Right ventricle myocardium inferior (tissue), 1 donor: ENCODE measurements around the gene GPR62. TPM values are rescaled to one million over a fixed set of nuclear protein-coding genes. Genes with fewer than 3 reads are reported as not detected.
A peak's percentile ranks its signal among the peaks of the same experiment; 100 is the strongest.

Experiments
- ATAC-seq: fragments of 200-7000 bp; cut with Tn5 transposase; one replicate; pipeline ENCODE4 v1.9.1; 2020; ENCODE audit warnings: mild to moderate bottlenecking, moderate library complexity
- DNase-seq: peaks from one replicate; pipeline ENCODE4 v3.0.0; 2021; ENCODE audit errors: missing footprints
- intact Hi-C: fragments of 100-400 bp; cut with DNase I; formaldehyde crosslinking; loops from one replicate; pipeline ENCODE4 v1.11.0; 2022
- total RNA-seq: library from RNA; stranded (reverse); fragmentation: NEBNext Ultra II Directional; extraction: Animal tissue kit (Norgen Biotek cat#: 25700); gene quantifications from one replicate; pipeline ENCODE4 v1.2.1, GENCODE V29; 2021
- donor health status: DM: no; HTN: yes; CAD: no; lungs with severe emphysema.

GPR62 gene
- total RNA-seq, 1 donor from 2014 or later: 0.22 TPM

DNA sequence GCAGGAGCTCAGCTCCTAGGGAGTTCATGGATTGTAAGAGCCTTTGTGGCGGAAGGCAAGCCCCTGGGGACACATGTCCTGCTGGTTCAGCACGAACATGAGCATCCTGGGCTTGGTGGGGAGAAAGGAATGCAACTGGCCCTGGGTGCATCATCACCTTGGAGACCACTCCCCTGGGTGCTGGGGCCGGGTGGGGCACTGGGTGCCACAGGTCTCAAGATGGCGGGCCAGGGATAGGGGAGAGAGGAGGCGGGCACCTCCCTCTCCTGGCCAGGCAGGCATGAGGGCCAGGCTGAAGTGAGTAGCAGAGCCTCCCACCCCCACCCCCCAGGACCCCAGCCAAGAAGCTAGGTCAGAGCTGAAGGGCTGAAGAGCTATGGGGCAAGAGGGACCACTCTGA is 11.3 kb downstream of the GPR62 start:
- ATAC-seq (no peak), DNase-seq (peak; percentile 55)
- intact Hi-C loops: no loop called here

DNA sequence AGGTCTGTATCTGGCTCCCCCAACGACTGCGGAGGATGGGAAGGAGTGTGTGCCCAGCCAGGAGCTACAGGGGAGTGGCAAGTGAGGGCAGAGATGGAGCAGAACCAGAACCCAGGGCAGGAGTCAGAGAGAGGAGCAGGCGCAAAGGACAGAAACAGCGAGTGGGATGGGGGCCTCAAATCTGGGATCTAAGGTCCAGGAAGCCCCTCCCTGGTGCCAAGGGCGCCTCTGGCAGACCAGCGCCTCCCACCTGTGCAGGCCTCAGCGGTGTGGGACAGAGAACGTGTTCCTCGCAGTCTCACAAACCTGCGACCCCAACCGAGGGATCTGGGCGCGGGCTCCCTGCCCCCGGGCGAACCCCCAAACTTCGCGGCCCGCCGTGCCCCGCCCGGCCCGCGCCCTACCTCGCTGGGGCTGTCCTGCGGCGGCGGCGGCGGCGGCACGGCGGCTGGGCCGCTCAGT is 11.8 kb downstream of the GPR62 start:
- peak; percentile 1 for ATAC-seq
- no peak for DNase-seq
- intact Hi-C loops: no loop called here

- peak; percentile 77 for ATAC-seq
- peak; percentile 87 for DNase-seq
- intact Hi-C loops: no loop called here
Measured at GRCh38 chr3:51967384-51968169, 12.4 kb downstream of the GPR62 start, which contains the start of gene PCBP4. TSS of gene PCBP4 (minus strand) at chr3:51967454. CDS start at chr3:51961240, 6,214 bp downstream.

GRCh38 chr3:51968170-51968775 is 13.1 kb downstream of the GPR62 start:
- intact Hi-C loops: no loop called here
- DNase-seq (peak; percentile 68), ATAC-seq (peak; percentile 4)

DNA sequence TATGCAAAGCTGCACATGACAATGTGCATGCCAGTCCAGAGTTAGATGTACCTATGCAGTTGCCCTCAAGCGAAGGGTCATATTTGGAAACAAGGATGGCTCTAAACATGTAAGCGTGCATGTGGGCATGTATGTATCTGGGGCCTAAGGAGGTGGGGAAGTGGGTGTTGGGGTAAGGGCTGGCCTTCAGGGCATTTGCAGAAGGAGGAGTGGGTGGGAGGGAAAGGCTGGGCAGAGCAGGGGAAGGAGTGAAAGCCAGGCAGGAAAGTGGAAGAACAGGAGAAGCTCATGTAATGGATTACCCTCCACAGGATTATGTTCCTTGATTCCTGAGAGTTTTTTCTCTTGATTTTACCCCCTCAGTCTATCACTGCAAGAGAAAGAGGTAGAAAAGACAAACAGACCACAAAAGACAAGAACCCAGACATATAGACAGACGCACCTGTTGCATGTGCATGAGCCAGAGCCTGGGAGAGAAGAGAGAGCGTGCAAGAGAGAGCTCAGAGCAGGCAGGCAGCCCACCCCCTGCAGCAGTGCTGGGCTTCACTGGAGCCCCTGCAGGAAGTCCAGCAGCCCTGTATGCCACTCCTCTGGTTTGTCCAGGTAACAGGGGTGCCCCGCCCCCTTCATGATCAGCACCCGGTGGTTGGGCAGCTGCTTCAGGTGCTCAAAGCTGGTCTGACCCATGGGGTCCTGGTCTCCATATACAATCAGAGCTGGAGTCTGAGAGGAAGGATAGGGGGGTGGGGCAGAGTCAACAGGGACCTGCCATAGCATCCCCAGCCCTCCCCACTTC is 13.9 kb downstream of the GPR62 start:
- DNase-seq (peak; percentile 32), ATAC-seq (no peak)
- intact Hi-C loops: no loop called here

GRCh38 chr3:51969841-51970240 is 14.7 kb downstream of the GPR62 start:
- peak; percentile 53 for DNase-seq

DNA sequence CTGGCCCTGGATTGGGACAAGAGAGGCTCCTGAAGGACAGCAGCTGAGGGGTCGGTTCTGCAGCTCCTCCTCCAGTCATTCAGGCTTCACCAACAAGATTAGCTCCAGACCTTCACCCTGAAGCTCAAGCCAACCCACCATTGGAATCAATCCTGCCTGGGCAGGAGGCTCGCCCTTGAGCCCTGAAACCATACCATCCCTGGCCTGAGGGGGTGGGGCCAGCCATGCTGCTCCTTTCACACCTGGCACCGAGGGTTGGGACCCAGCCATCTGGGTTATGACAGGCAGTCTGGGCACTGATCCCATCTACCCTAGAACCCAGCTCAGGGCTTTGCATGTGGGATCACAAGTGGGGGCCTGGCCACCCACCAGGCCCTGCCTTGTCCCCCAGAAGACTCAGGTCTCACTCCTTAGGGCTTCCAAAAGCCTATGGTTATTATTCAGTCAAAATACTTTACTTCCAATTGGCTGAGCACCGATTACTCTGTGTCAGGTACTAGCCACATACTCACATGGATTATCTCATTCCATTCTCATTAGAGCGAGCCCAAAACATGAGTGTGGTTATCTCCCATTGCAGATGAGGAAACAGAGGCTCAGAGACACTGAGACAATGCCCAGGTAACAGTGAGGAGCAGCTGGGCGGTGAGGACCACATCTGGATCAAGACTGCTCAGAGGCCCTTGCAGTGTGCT is 15.6 kb downstream of the GPR62 start:
- ATAC-seq (no peak), DNase-seq (peak; percentile 37)
- intact Hi-C loops: loop anchor here (10.0 kb wide), 1 partner anchor 434 kb away; no protein-coding TSS in a partner anchor

More at GRCh38 chr3:51969841-51970240, 14.7 kb downstream of the GPR62 start:
- intact Hi-C loops: loop anchor here (10.0 kb wide), 1 partner anchor 435 kb away; no protein-coding TSS in a partner anchor
- no peak for ATAC-seq

GRCh38 chr3:51971350-51971749 is 16.2 kb downstream of the GPR62 start:
- peak; percentile 57 for DNase-seq
- intact Hi-C loops: loop anchor here (10.0 kb wide), 1 partner anchor 433 kb away; no protein-coding TSS in a partner anchor
- no peak for ATAC-seq

DNA sequence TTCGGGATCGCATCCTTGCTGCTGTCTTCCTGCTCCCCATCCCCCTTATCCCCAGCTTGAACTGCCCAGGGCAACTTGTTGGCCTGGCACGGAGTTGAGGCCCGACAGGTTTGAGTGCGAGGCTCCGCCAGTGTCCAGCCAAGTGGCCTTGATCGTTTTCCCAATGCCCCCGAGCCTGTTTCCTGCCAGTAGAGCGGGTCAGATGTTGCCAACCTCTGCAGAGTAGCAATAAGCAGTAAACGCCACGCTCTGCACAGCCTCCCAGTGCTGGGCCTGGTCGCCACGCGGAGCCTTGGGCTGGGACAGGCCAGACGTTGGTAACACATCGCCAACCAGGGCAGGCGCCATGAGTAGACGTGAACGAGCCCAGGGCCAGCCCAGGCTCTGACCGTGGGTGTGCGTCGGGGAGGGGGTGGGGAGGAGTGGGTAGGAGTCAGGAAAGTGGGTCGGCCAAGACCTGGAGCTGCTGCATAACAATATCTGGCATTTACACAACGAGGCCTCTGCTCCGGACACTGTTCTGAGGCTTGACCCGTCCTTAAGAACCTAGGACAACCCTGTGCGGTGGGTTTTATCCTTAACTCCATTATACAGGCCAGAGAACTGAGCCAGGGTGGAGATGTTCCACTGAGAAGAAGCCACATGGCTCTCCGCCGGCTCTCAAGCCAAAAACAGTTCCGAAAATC is 19.2 kb downstream of the GPR62 start:
- ATAC-seq (peak; percentile 23), DNase-seq (peak; percentile 66)
- intact Hi-C loops: loop anchor here (1.0 to 10.0 kb wide), 2 partner anchors 32 to 430 kb away; partner anchors contain the start of gene PARP3

DNA sequence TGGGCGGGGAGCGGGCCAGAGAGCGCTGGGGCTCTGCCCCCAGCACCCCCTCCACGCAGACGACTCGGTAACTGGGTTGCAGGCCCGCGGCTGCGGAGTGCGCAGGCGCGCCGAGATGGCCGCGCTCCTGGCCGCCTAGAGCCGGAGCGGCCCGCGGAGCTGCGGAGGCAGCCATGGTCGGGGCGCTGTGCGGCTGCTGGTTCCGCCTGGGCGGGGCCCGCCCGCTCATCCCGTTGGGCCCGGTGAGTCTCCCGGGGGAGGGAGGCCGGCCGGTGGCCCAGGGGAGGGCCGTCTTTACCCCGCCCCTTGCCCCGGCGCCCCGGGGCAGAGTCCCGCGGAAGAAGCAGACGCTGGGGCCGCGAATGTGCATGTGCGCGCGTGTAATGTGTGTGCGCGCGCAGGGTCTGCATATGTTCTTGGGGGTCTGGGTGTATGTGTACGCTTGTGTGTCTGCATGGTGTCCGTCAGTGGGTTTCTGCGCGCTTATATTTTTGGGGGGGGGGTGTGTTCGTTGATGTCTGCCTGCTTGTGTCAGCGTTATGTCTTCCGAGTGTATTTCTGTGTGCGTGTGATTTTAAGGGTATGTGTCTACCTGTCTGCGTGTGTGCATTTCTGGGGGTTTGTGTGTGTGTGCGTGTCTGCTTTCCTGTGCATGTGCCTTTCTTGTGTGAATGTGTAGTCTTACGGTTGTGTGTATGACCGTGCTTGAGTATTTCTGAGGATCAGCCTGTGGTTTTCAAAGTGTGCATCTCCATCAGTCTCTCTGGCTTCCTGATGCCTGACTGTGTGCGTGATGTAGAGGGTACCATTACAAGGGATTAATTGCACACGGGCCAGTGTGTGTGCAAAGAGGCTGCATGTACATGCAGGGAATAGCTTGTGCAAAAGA is 20.0 kb downstream of the GPR62 start, which contains the start of gene ABHD14A:
ABHD14A (plus strand) TSS at position 102 of the 889 bp plus-strand sequence; CDS start at position 174, 72 bp downstream.
- peak; percentile 82 for ATAC-seq
- intact Hi-C loops: loop anchor here (1.0 to 10.0 kb wide), 2 partner anchors 33 to 430 kb away; partner anchors contain the start of gene PARP3
- peak; percentile 89 for DNase-seq

DNA sequence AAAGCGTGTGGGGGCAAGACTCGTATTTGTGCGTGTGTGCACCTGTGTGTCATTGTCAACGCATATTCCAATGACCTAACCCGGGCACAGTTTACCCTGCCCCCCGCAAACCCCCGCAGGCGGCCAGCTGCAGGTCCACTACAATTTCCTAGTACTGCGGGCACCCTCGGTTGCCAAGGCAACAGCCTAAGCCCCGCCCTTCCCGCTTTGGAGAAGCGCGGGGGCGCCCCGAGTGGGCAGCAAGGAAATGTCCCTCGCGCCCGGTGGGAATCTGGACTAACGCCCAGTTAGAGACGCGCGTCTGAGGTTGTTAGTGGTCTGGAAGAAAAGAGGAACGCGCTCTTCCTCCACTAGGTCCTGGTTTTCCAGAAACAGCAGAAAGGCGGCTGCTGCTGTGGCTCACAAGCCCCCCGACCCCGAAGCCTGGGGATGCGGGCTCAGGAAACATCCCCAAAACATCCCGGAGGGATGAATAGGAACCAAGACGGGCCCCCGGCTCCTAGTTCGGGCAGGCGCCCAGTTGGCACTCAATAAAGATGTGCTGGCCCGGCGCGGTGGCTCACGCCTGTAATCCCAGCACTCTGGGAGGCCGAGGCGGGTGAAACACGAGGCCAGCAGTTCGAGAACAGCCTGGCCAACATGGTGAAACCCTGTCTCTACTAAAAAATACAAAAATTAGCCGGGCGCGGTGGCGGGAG is 20.8 kb downstream of the GPR62 start:
- ATAC-seq (no peak), DNase-seq (peak; percentile 90)
- intact Hi-C loops: loop anchor here (10.0 kb wide), 1 partner anchor 429 kb away; no protein-coding TSS in a partner anchor

DNA sequence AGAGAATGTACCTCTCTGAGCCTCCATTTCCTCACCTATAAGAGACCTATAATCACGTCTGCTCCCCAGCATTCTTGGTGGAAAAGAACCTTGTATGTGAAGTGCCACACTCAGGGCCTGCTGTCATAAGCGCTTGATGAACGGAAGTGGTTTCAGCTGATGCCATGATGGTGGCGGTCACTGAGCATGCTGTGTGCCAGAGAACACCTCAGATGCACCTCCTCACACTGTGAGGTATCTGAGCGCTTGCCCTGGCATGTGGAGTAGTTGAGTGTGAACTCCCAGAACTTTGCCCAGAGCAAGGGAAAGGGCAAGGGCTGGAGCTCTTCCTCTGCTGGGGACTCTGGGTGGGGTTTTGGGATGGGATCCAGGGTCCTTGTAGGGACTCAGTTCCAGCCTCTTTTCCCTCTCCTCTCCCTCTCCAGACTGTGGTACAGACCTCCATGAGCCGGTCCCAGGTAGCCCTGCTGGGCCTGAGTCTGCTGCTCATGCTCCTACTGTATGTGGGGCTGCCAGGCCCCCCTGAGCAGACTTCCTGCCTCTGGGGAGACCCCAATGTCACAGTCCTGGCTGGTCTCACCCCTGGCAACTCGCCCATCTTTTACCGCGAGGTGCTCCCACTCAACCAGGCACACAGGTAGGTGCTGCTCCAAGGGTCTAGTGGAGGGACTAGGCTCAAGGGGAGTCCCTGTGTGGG is 22.4 kb downstream of the GPR62 start:
- ATAC-seq: no peak
- peak; percentile 56 for DNase-seq
- intact Hi-C loops: loop anchor here (10.0 kb wide), 1 partner anchor 427 kb away; no protein-coding TSS in a partner anchor

- DNase-seq (no peak), ATAC-seq (no peak)
- intact Hi-C loops: loop anchor here (10.0 kb wide), 1 partner anchor 427 kb away; no protein-coding TSS in a partner anchor
Measured at GRCh38 chr3:51978143-51978502, 22.9 kb downstream of the GPR62 start.

- DNase-seq (peak; percentile 42), ATAC-seq (no peak)
- intact Hi-C loops: no loop called here
Measured at GRCh38 chr3:51980253-51980652, 25.1 kb downstream of the GPR62 start.

DNA sequence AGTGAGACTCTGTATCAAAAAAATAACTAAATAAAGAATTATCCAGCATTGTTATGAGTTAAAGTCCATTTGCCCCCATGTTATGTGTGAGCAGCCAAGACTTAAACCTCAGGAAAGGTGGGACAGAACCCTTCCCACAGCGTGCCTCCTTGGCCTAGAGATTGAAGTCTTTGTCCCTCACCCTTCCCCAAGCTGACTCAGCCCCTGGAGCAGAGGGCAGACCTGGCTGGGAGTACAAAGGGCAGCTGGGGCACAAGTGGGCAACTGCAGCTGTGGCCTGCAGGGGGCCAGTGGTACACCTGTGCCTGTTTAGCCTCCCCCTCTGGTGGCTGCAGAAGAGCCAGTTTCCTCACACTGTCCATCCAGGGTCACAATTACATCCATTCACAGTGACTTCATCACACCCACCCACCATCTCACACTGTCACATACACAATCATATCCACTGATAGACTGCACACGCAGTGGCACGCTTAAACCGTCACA is 27.2 kb downstream of the GPR62 start:
- intact Hi-C loops: no loop called here
- DNase-seq: peak; percentile 64
- ATAC-seq: peak; percentile 11
